Activated CD4-positive, alpha-beta T cell treated with anti-CD3 and anti-CD28 coated beads, Interleukin-2, amount 10 ng/mL, durations not matched to agents 7 days and 5 days (primary cell): ENCODE data around the gene SMNDC1. TPM values are rescaled to one million over a fixed set of nuclear protein-coding genes. Genes with fewer than 3 reads are reported as not detected.
"Not testable (repeated sequence)": the region's sequence is repeated elsewhere in the genome, so short reads cannot be mapped to it uniquely, and the experiment has no call there.

ENCODE experiments used
- CTCF ChIA-PET: fragments of 350-600 bp; sonication (Branson Sonifier 250); formaldehyde crosslinking; loops from one replicate; lab custom pipeline; 2021; ENCODE audit warnings: antibody characterized with exemption; lab: Charles Lee
- POLR2A ChIA-PET: fragments of 350-600 bp; sonication (Branson Sonifier 250); formaldehyde crosslinking; loops from one replicate; lab custom pipeline; 2021; ENCODE audit warnings: antibody characterized with exemption; lab: Charles Lee
- DNase-seq: peaks from one replicate; pipeline ENCODE4 v3.0.0-alpha.2; 2020
- H3K27ac Mint-ChIP-seq: one replicate; pipeline ENCODE4 v1.8.0; 2021; ENCODE audit warnings: mild to moderate bottlenecking, moderate library complexity, mixed read lengths
- H3K27me3 Mint-ChIP-seq: one replicate; pipeline ENCODE4 v1.8.0; 2021; ENCODE audit warnings: mixed read lengths
- H3K36me3 Mint-ChIP-seq: one replicate; pipeline ENCODE4 v1.8.0; 2021; ENCODE audit warnings: low read depth, mixed read lengths
- H3K4me1 Mint-ChIP-seq: one replicate; pipeline ENCODE4 v1.8.0; 2021; ENCODE audit warnings: mixed read lengths
- H3K4me3 Mint-ChIP-seq: one replicate; pipeline ENCODE4 v1.8.0; 2021; ENCODE audit warnings: mild to moderate bottlenecking, moderate library complexity, mixed read lengths
- H3K9me3 Mint-ChIP-seq: one replicate; pipeline ENCODE4 v1.8.0; 2021; ENCODE audit warnings: mixed read lengths
- total RNA-seq, 2 experiments: library from RNA; stranded (reverse); gene quantifications; one replicate each; pipeline ENCODE4 v1.2.3, GENCODE V29; 2021

Gene SMNDC1
- total RNA-seq, 2 experiments from 2014 or later: 36.3 to 44.2 TPM

DNA sequence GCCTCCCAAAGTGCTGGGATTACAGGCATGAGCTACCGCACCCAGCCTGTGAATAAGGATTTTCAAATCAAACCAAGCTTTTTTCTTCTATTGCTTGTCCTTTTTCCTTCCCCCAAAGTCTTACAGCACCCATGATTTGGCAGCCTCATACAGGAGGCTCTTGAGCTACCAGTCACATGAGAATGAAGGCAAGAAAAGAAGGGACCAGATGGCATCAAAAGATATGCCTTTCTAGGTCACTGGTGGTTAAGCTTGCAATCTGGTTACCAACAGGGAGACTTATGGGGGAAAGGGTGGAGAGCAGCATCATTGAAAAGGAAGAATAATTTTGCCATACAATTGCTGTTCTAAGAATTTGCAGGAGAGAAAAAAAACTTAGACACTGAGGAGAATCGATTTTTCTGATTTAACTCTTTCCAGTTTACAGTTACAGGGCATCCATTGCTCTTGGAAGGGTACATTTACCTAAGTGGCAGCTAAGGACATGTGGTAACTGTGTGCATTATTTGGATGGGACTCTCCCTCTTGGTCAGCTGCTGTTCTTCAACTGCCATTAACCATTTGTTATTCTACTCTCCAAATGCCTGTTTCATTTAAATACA, 29.5 kb downstream of the SMNDC1 start:
- Mint-ChIP-seq H3K9me3 (no peaks in the 10 kb centered on the region), H3K27ac (no peak overlapping the region), H3K4me3 (no peak overlapping the region), H3K4me1 (peaks cover 21% of the 10 kb centered on the region), H3K36me3 (no peaks in the 10 kb centered on the region), H3K27me3 (peaks cover 17% of the 10 kb centered on the region)
- POLR2A ChIA-PET: no interaction called here
- no peak for DNase-seq
- CTCF ChIA-PET: interaction anchor here (0.6 to 1.5 kb wide), 3 partner anchors 9 to 134 kb away, joined by 3 read pairs; no protein-coding TSS in a partner anchor

GRCh38 chr10:110274647-110275046, 30.1 kb downstream of the SMNDC1 start:
- Mint-ChIP-seq H3K36me3 (no peaks in the 10 kb centered on the region), H3K4me3 (no peak overlapping the region), H3K27me3 (peaks cover 17% of the 10 kb centered on the region), H3K9me3 (no peaks in the 10 kb centered on the region), H3K4me1 (peaks cover 24% of the 10 kb centered on the region), H3K27ac (no peak overlapping the region)
- POLR2A ChIA-PET: no interaction called here
- CTCF ChIA-PET: interaction anchor here (0.5 to 1.5 kb wide), 4 partner anchors 9 to 339 kb away, joined by 3 to 5 read pairs (median 4); no protein-coding TSS in a partner anchor
- DNase-seq: no peak

DNA sequence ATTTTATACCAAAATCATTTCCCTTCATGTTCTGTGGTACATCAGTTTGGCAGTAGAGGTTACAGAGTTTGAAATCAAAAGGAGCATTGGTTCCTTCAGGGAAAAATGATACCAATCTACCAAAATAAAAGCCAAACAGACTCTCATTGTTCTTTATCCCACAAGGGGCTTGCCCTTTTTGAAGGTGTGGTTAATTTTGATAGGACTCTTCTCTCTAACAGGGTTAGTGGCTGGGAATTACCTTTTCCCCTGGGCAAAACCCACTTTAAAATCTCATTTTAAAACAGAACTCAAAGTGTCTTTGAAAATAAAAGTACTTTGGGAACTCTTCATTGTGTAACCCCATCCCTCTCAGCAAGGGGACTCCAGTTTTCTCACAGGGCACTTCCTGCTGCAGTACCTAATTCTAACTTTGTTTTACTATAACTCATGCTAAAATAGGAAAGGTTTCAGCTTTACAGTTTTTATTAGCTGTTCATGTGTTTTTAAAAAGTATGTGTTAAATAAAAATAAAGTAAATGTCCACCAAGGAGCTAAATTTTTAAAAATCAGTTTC, 30.6 kb downstream of the SMNDC1 start:
- H3K27ac Mint-ChIP-seq: no peak overlapping the region
- POLR2A ChIA-PET: no interaction called here
- CTCF ChIA-PET: interaction anchor here (0.5 to 1.5 kb wide), 3 partner anchors 19 to 339 kb away, joined by 3 to 5 read pairs (median 4); no protein-coding TSS in a partner anchor
- no peak for DNase-seq
- no peaks in the 10 kb centered on the region for H3K36me3 Mint-ChIP-seq
- no peak overlapping the region for H3K4me3 Mint-ChIP-seq
- H3K9me3 Mint-ChIP-seq: no peaks in the 10 kb centered on the region
- H3K4me1 Mint-ChIP-seq: peaks cover 26% of the 10 kb centered on the region
- peaks cover 17% of the 10 kb centered on the region for H3K27me3 Mint-ChIP-seq

GRCh38 chr10:110273474-110273873, 31.2 kb downstream of the SMNDC1 start:
- H3K4me1 Mint-ChIP-seq: peaks cover 29% of the 10 kb centered on the region

GRCh38 chr10:110272995-110273394, 31.7 kb downstream of the SMNDC1 start:
- peaks cover 28% of the 10 kb centered on the region for H3K4me1 Mint-ChIP-seq
- POLR2A ChIA-PET, DNase-seq, H3K9me3 Mint-ChIP-seq, H3K4me3 Mint-ChIP-seq, H3K27ac Mint-ChIP-seq, H3K36me3 Mint-ChIP-seq: not testable (repeated sequence)
- CTCF ChIA-PET: interaction anchor here (0.6 to 1.3 kb wide), 3 partner anchors 10 to 135 kb away, joined by 3 read pairs; no protein-coding TSS in a partner anchor
- peaks cover 16% of the 10 kb centered on the region for H3K27me3 Mint-ChIP-seq

More at GRCh38 chr10:110273474-110273873, 31.2 kb downstream of the SMNDC1 start:
- ChIA-PET POLR2A (no interaction called here), CTCF (interaction anchor here (0.6 to 1.3 kb wide), 3 partner anchors 10 to 136 kb away, joined by 3 read pairs; no protein-coding TSS in a partner anchor)
- DNase-seq: peak; percentile 38
- Mint-ChIP-seq H3K4me3 (no peak overlapping the region), H3K9me3 (no peaks in the 10 kb centered on the region), H3K27ac (no peak overlapping the region), H3K27me3 (peaks cover 17% of the 10 kb centered on the region), H3K36me3 (no peaks in the 10 kb centered on the region)

GRCh38 chr10:110269374-110270318, 35.1 kb downstream of the SMNDC1 start:
- POLR2A ChIA-PET: interaction anchor here (0.7 kb wide), 1 partner anchor 58 kb away, joined by 3 read pairs; no protein-coding TSS in a partner anchor
- no peaks in the 10 kb centered on the region for H3K9me3 Mint-ChIP-seq
- peak overlapping the region; percentile 65 for H3K4me3 Mint-ChIP-seq
- CTCF ChIA-PET: interaction anchor here (0.6 to 1.5 kb wide), 9 partner anchors 9 to 403 kb away, joined by 3 to 4 read pairs (median 3); partner anchors contain the start of gene SMNDC1
- peaks cover 8% of the 10 kb centered on the region for H3K27me3 Mint-ChIP-seq
- H3K36me3 Mint-ChIP-seq: no peaks in the 10 kb centered on the region
- H3K4me1 Mint-ChIP-seq: peaks cover 24% of the 10 kb centered on the region
- peak; percentile 35 for DNase-seq
- peak overlapping the region; percentile 86 for H3K27ac Mint-ChIP-seq

DNA sequence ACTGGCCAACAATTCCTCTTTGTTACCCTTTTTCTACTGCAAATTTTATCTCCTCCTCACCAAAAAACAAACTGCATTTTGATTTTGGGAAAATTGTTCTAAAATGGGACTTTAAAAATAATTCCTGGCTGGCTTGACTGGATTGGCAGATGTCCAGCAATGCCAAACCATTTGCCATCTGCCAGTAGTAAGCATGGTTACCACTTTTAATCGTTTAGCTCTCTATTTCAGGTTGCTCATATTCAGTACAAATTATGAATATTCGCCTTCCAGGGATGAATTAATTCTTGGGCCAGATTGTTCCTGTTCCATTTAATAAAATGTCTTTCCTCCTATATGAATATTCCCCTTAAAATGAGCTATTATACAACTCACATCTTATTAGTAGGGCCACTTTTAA, 35.7 kb downstream of the SMNDC1 start:
- Mint-ChIP-seq H3K4me1 (peaks cover 22% of the 10 kb centered on the region), H3K9me3 (no peaks in the 10 kb centered on the region), H3K27ac (peak overlapping the region; percentile 86), H3K27me3 (peaks cover 8% of the 10 kb centered on the region), H3K4me3 (peak overlapping the region; percentile 65), H3K36me3 (no peaks in the 10 kb centered on the region)
- no peak for DNase-seq
- POLR2A ChIA-PET: no interaction called here
- CTCF ChIA-PET: interaction anchor here (0.7 to 1.5 kb wide), 5 partner anchors 8 to 58 kb away, joined by 3 to 4 read pairs (median 3); partner anchors contain the start of gene SMNDC1

DNA sequence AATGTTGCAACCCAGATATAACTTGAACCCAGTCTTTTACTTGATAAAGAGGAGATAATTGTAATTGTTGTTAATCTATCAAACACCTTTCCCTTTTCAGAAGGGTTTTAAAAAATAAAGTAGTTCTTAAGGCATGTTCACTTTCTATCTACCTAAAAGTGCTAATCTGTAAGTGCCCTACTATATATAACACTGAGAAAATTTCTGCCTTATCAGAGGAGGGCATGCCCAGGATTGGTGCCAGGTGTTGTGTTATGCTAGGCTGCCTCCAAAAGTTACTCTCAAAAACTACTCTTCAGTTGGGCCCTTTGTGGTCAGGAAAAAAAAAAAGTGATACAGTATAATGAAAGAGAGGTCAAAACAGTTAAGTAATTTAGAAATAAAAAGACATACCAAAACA, 36.3 kb downstream of the SMNDC1 start:
- Mint-ChIP-seq H3K9me3 (no peaks in the 10 kb centered on the region), H3K4me3 (no peak overlapping the region), H3K27me3 (peaks cover 8% of the 10 kb centered on the region), H3K4me1 (peaks cover 17% of the 10 kb centered on the region), H3K36me3 (no peaks in the 10 kb centered on the region), H3K27ac (no peak overlapping the region)
- no peak for DNase-seq
- ChIA-PET POLR2A (no interaction called here), CTCF (interaction anchor here (0.6 kb wide), 1 partner anchor 130 kb away, joined by 4 read pairs; no protein-coding TSS in a partner anchor)

DNA sequence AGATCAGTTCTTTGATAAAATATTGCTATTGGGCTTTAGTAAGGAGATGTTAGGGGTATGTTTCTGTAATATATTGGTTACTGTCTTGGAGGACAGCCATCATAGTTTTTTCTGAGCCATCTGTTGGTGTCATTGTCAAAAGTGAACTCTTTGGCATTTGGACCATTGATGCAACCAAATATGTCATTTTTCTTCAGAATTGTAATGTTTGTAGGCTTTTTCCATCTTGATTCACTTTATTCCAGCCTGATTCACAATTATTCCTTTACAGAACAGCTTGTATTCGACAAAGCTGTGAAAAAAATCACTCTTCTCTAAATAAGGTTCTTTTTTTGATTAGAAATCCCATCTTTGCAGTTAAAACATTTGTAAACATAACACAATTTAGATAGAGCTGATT, 37.4 kb downstream of the SMNDC1 start:
- Mint-ChIP-seq H3K4me1 (peaks cover 14% of the 10 kb centered on the region), H3K9me3 (no peaks in the 10 kb centered on the region), H3K4me3 (no peak overlapping the region), H3K27me3 (peaks cover 8% of the 10 kb centered on the region), H3K27ac (no peak overlapping the region), H3K36me3 (no peaks in the 10 kb centered on the region)
- ChIA-PET CTCF (interaction anchor here (0.9 kb wide), 1 partner anchor 10 kb away, joined by 3 read pairs; no protein-coding TSS in a partner anchor), POLR2A (no interaction called here)
- no peak for DNase-seq

GRCh38 chr10:110265573-110266193, 39.0 kb downstream of the SMNDC1 start:
- ChIA-PET CTCF (interaction anchor here (1.7 kb wide), 1 partner anchor 31 kb away, joined by 3 read pairs; no protein-coding TSS in a partner anchor), POLR2A (no interaction called here)
- Mint-ChIP-seq H3K4me1 (peaks cover 14% of the 10 kb centered on the region), H3K36me3 (no peaks in the 10 kb centered on the region), H3K27ac (no peak overlapping the region), H3K27me3 (peaks cover 8% of the 10 kb centered on the region), H3K4me3 (no peak overlapping the region), H3K9me3 (no peaks in the 10 kb centered on the region)
- DNase-seq: no peak

- no peaks in the 10 kb centered on the region for H3K9me3 Mint-ChIP-seq
- H3K27me3 Mint-ChIP-seq: peaks cover 12% of the 10 kb centered on the region
- H3K27ac Mint-ChIP-seq: no peak overlapping the region
- no peaks in the 10 kb centered on the region for H3K36me3 Mint-ChIP-seq
- ChIA-PET CTCF (interaction anchor here (0.8 to 1.4 kb wide), 2 partner anchors 9 to 16 kb away, joined by 3 read pairs; no protein-coding TSS in a partner anchor), POLR2A (no interaction called here)
- no peak for DNase-seq
- no peaks in the 10 kb centered on the region for H3K4me1 Mint-ChIP-seq
- H3K4me3 Mint-ChIP-seq: no peak overlapping the region
Observed at GRCh38 chr10:110263164-110263563, 41.6 kb downstream of the SMNDC1 start.
